ENCODE results near the gene SORBS1.

Gene SORBS1

DNA sequence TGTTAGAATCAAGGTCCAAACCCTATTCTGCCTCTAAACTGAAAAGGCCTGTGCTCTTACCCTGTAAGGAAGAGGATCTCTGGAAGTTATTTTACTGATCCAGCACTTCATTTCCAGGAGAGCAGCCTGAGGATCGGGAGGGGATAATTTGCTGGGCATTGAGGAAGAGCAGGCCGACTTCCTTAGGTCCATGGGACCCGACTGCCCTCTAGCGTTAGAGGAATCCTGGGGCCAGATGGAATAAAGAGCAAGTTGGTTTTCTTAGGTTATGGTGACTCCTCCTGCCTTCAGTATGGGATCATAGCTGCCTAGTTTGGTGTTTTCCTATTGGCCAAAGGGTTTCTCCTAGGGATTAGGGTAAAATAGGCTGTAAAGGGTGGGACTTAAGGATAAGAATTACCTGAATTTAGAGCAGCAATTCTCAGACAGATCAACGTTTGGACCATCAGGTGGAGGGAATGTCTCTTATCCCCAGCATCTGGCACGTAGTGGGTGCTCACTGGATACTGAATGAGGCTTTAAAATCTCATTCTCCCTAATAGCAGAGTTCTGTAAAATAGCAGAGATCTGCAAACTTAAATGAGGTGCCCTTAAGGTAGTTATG is 40.0 kb upstream of the SORBS1 start:
- in situ Hi-C loops (cut with HindIII; ENCODE audit: low sequenced_read_pairs) = no loop called here
- no peak overlapping the region for H3K4me3 ChIP-seq (ENCODE audit: low read depth, low read length)
- TF ChIP-seq, protein P1, sequence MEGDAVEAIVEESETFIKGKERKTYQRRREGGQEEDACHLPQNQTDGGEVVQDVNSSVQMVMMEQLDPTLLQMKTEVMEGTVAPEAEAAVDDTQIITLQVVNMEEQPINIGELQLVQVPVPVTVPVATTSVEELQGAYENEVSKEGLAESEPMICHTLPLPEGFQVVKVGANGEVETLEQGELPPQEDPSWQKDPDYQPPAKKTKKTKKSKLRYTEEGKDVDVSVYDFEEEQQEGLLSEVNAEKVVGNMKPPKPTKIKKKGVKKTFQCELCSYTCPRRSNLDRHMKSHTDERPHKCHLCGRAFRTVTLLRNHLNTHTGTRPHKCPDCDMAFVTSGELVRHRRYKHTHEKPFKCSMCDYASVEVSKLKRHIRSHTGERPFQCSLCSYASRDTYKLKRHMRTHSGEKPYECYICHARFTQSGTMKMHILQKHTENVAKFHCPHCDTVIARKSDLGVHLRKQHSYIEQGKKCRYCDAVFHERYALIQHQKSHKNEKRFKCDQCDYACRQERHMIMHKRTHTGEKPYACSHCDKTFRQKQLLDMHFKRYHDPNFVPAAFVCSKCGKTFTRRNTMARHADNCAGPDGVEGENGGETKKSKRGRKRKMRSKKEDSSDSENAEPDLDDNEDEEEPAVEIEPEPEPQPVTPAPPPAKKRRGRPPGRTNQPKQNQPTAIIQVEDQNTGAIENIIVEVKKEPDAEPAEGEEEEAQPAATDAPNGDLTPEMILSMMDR (IDR thresholded peaks at IDR 0.05; ENCODE audit: low read depth, low read length) = peak; percentile 95
- DNase-seq (ENCODE audit: low read depth, low spot score) = peak; percentile 88

DNA sequence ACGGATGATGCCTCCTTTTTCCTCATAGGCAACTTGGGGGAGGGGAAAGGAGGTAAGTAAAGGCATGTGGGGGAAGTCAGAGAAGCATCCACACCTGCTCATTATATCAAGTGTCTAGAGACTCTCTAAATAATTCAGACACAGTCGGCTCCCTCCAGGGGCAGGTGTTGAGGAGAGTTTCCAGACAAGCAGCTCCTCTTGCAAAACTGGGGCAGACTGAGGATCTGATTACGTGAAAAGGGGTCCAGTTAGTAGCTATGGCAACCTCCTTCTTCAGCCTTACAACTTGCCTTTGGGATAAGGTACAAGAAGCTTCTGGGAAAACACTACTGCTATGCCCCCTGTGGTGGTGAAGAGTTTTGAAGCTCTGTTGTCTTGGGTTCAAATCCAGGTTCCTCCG is 39.0 kb upstream of the SORBS1 start:
- TF ChIP-seq, protein P1 (IDR thresholded peaks at IDR 0.05; ENCODE audit: low read depth, low read length) = no peak

DNA sequence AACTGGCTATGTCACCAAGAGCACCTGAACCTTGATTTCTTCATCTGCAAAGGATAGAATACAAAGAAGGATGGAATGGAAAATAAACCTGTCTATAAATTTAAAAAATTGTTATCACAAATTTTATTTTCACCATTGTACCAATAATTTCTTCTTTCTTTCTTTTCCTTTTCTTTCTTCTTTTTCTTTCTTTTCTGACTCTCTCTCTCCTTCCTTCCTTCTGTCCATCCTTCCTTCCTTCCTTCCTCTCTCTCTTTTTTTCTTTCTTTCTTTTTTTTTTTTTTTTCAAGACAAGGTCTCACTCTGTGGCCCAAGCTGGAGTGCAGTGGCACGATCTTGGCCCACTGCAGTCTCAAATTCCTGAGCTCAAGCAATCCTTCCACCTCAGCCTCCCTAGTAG is 36.6 kb upstream of the SORBS1 start:
- in situ Hi-C loops (cut with HindIII; ENCODE audit: low sequenced_read_pairs) = no loop called here
- TF ChIP-seq, protein P1 (IDR thresholded peaks at IDR 0.05; ENCODE audit: low read depth, low read length) = no peak
- no peak for DNase-seq (ENCODE audit: low read depth, low spot score)
- H3K4me3 ChIP-seq (ENCODE audit: low read depth, low read length) = no peak overlapping the region

More for the DNA sequence above, 39.0 kb upstream of the SORBS1 start:
- no peak overlapping the region for H3K4me3 ChIP-seq (ENCODE audit: low read depth, low read length)
- DNase-seq (ENCODE audit: low read depth, low spot score) = no peak
- in situ Hi-C loops (cut with HindIII; ENCODE audit: low sequenced_read_pairs) = no loop called here

DNA sequence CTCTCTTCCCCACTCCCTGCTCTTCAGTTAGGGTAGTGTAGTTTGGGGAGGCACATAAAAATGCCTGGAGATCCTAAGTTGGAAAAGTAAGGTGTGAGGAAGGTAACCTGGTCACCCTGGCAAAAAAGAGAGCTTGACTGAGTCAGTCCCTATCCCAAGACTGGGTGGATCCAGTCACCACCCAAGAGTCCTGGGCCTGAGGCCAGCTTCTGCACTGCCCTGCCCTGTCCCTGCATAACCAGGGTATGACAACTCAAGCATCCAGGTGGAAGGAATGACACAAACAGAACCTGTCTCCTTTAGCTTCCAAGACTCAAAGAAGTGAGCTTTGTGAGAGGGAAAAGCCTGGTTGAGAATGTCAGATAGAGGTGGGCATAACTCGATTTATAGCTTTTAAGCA is 26.9 kb upstream of the SORBS1 start:
- in situ Hi-C loops (cut with HindIII; ENCODE audit: low sequenced_read_pairs) = no loop called here
- H3K4me3 ChIP-seq (ENCODE audit: low read depth, low read length) = no peak overlapping the region
- DNase-seq (ENCODE audit: low read depth, low spot score) = no peak
- TF ChIP-seq, protein P1 (IDR thresholded peaks at IDR 0.05; ENCODE audit: low read depth, low read length) = no peak

DNA sequence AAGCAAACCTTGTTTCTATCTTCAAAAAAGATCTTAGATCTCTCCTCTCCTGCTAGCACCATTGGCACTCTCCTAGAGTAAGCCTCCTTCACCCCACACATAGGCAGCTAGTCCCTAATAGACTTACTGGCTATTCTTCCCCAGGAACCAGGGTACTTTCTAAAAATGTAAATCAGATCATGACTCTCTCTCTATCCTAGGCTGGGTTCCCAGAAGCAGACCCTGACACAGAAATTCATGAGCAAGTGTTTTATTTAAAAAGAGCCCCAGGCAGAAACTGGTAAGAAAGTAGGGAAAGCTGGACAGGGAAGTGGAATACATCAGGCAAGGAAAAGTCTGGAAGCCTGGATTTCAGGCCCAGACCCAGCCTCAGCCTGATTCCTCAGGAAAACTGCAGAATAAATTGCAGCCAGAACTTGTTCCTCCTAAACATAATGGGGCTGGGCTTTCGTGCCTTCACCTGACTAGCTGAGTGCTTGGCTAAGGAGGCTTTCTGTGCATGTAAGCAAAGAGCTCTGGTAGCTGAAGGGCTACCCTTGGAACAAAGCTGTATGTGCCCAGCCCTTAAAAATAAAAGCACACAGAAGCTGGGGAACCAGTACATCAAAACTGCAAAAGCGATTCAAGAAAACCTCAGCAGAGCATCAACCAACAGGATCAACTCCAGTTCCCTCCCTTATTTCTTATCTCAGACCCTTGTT is 18.8 kb upstream of the SORBS1 start:
- TF ChIP-seq, protein P1 (IDR thresholded peaks at IDR 0.05; ENCODE audit: low read depth, low read length) = no peak
- DNase-seq (ENCODE audit: low read depth, low spot score) = no peak
- H3K4me3 ChIP-seq (ENCODE audit: low read depth, low read length) = no peak overlapping the region
- in situ Hi-C loops (cut with HindIII; ENCODE audit: low sequenced_read_pairs) = no loop called here

DNA sequence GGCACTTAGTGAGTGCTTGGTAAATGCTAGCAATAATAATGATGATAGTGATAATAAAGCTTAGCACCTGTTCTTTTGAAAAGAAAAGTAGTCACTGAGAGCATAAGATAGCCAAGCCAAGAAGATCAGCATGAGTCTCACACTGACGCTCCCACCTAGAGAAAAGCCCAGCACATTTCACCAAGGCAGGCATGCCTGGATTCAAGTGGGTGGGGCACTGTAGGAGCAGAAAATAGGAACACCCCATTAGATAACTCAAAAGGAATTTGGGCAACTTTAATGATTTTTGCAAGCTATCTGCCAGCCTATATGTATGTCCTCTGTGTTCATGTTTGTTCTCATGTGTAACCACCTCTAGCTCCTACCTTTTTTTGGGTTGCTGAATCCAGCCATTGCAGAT is 18.1 kb upstream of the SORBS1 start:
- no peak for DNase-seq (ENCODE audit: low read depth, low spot score)
- in situ Hi-C loops (cut with HindIII; ENCODE audit: low sequenced_read_pairs) = no loop called here
- TF ChIP-seq, protein P1 (IDR thresholded peaks at IDR 0.05; ENCODE audit: low read depth, low read length) = no peak
- H3K4me3 ChIP-seq (ENCODE audit: low read depth, low read length) = no peak overlapping the region

Measured in astrocyte of the spinal cord (primary cell).